ENCODE results near the gene POLR1E.

Gene POLR1E

DNA sequence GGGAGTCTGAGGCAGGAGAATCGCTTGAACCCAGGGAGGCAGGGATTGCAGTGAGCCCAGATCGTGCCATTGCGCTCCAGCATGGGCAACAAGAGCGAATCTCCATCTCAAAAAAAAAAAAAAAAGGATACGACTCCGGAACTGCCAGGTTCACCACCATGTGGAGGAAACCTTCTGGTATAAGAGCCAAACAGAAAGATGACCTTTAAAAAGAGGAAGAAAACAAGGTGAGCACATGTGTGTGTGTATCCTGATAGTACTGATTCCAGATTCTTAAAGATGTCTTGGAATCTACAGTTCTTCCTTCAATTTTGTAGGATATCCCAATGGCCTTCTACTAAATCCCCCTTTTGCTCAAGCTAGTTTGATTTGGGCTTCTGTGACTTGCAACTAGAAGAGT lies 56.7 kb downstream of the POLR1E start:
- no peak for DNase-seq

DNA sequence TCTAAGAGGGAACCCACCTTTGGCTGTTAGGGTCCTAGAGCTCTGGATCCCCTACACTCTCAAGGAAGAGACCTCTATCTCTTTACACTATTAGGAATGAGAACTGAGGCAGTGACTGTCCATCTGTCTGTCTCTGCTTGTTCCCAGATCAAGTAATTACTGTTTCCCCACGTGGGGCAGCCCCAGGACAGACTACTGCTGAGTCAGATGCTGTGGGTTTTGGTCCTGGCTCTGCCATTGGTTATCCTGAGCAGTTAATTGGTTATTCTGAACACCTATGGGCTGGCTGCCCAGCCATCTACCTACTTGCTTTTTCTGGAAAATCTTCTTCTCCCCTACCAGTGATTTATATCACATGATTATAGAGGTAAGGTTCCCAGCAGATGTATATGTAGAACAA lies 57.1 kb downstream of the POLR1E start:
- no peak for DNase-seq

DNA sequence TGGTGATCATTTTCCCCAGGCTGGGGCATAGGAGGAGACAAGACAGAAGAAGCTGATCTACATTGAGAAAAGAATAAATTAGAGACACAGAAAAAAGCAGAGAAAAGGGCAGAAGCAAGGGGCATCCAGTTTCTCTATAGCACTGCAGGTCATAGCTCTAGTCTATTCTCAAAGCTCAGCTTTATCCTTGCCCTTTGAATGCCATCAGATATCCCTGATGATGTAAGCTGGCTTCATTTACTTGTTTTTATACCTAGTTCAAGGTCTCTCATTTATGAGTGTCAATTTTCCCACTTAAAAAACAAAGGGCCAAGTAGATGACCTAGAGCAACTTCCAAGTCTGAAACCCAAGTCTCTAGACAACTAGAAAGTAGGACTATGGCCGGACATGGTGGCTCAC lies 57.7 kb downstream of the POLR1E start:
- no peak for DNase-seq

DNA sequence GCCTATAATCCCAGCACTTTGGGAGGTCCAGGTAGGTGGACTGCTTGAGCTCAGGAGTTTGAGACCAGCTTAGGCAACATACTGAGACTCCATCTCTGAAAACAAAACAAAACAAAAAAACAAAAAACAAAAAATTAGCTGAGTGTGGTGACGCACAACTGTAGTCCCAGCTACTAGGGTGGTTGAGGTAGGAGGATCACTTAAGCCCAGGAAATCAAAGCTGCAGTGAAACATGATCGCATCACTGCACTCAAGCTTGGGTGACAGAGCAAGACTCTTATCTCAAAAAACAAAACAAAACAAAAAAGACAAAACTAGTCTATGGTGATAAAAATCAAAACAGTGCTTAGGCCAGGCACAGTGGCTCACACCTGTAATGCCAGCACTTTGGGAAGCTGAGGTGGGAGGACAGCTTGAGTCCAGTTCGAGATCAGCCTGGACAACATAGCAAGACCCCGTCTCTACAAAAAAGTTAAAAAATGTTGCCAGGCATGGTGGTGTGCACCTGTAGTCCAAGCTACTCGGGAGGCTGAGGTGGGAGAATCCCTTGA lies 61.7 kb downstream of the POLR1E start:
- DNase-seq, result no peak

DNA sequence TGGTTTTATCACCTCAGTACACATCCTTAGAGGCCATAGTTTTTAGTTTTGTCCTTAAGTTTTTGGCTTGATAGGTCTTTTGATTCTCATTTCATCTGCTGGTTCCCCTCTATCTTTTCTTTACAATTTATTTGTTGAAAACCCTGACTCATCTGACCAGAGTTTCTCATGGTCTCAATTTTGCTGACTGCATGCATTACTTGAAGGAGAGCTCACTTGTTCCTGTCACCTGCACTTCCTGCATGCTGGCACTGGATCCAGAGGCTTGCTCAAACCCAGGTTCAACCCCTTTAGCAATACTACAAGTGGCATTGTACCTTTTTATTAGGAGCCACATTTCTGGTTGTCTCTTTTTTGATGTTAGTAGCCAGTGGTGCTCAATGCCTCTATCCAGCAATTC lies 63.8 kb downstream of the POLR1E start:
- DNase-seq, result no peak

DNA sequence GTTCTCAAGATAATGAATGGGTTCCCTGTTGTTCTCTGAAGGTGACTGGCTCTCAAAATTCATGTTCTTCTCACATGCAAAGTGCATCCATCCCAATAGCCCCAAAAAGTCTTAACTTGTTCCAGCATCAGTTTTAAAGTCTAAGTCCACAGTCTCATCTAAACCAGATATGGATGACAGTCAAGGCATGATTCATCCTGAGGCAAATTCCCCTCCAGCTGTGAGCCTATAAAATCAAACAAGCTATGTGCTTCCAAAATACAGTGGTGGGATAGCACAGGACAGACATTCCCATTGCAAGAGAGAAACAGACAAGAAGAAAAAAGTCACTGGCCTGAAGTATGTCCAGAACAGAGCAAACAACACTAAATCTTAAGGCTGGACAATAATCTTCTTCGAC lies 65.0 kb downstream of the POLR1E start:
- DNase-seq, result no peak

DNA sequence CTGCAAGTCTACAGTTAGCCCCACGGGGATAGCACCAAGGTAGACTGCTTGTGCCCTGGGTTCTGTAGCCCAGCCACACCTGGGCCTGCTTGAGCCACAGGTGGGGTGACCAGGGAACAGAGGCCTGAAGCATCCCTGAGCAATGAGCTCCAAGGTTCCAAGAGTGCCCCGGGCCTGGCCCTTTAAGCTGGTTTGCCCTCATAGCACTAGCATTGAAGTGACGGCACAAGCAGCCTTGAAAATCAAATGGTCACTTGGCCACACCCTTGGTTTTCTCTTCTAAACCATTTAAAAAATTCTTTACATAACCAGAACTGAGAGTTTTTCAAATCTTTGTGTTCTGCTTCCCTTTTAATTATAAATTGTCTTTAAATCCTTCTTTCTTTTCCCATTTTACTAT lies 65.7 kb downstream of the POLR1E start:
- DNase-seq, result no peak

DNA sequence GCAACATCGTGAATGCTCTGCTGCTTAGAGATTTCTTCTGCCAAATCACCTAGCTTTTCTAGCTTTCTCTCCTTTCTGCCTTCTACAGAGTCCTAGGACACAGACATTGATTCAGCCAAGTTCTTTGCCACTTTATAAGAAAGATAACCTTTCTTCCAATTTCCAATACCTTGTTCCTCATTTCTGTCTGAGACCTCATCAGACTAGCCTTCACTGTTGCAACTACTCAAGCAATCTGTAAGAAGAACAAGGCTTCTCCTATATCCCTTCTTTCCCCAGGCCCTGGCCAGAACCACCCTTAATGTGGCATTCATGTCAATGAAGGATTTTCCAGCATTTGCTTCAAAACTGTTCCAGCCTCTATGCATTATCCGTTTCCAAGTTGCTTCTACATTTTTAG lies 66.1 kb downstream of the POLR1E start:
- DNase-seq, result no peak
